Fibroblast of villous mesenchyme (primary cell): ENCODE measurements around the gene DIS3. TPM values are rescaled to one million over a fixed set of nuclear protein-coding genes. Genes with fewer than 3 reads are reported as not detected.

Source experiments
- DNase-seq: peaks from one replicate; pipeline ENCODE4 v3.0.0-alpha.2; 2010; ENCODE audit warnings: low read depth
- H3K4me3 ChIP-seq: 2 replicates; pipeline ENCODE4 v1.5.1; 2011; ENCODE audit warnings: low read depth, mild to moderate bottlenecking, low read length
- total RNA-seq: library from RNA; depleted of rRNA; stranded (reverse); fragments of >200 nt; gene quantifications from 2 replicates; pipeline ENCODE4 v1.2.3, GENCODE V29; 2012
- TF ChIP-seq, protein P1 (sequence below): IDR thresholded peaks from 2 replicates; pipeline ENCODE4 v1.5.1; 2012; ENCODE audit warnings: low read depth, mild to moderate bottlenecking, low read length; ENCODE audit not compliant: insufficient read depth

DIS3 gene
- total RNA-seq, 1 donor: 35.0 TPM

DNA sequence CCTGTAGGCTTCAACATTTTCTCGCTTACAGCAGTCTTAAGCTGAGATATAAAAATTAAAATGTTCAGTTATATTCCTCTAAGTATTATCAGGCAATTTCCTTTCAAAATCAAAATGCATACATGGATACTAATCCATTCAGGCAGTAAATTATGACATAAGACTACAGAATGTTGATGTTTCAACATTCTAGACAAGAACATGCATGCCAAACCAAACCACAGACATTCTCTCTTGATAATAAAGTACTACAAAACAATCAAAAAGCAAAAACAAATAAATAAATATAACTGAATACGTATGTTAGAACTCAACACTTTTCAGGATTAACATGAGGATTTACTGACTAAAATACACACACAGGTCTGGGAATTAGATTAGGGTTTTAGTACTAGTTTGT is 7.7 kb downstream of the DIS3 start:
- peak; percentile 64 for DNase-seq
- TF ChIP-seq, protein P1, sequence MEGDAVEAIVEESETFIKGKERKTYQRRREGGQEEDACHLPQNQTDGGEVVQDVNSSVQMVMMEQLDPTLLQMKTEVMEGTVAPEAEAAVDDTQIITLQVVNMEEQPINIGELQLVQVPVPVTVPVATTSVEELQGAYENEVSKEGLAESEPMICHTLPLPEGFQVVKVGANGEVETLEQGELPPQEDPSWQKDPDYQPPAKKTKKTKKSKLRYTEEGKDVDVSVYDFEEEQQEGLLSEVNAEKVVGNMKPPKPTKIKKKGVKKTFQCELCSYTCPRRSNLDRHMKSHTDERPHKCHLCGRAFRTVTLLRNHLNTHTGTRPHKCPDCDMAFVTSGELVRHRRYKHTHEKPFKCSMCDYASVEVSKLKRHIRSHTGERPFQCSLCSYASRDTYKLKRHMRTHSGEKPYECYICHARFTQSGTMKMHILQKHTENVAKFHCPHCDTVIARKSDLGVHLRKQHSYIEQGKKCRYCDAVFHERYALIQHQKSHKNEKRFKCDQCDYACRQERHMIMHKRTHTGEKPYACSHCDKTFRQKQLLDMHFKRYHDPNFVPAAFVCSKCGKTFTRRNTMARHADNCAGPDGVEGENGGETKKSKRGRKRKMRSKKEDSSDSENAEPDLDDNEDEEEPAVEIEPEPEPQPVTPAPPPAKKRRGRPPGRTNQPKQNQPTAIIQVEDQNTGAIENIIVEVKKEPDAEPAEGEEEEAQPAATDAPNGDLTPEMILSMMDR: no peak
- H3K4me3 ChIP-seq: no peak overlapping the region

GRCh38 chr13:72763411-72763810 is 18.3 kb downstream of the DIS3 start:
- DNase-seq: no peak
- TF ChIP-seq, protein P1: no peak
- no peak overlapping the region for H3K4me3 ChIP-seq

DNA sequence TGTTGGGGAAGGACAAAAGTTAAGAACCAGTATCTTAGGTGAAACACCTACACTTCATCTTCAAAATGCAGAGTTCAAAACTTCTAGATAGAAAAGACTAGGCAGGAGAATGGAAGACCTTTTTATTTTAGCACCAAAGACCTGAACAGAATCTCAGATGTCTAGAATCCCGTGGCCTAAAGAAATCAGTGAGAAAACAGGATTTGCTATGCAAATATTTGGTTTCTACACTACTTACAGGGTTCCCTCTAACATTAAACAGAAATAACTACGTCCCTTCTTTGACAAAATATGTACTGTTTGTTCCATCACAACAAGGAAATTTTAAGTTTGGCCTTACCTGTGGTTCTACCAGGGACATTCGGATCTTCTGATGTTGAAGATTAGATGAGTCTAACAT is 21.5 kb downstream of the DIS3 start:
- TF ChIP-seq, protein P1: no peak

GRCh38 chr13:72757792-72758535 is 23.7 kb downstream of the DIS3 start:
- no peak for DNase-seq
- H3K4me3 ChIP-seq: no peak overlapping the region
- TF ChIP-seq, protein P1: no peak

More for the DNA sequence above, 21.5 kb downstream of the DIS3 start:
- H3K4me3 ChIP-seq: no peak overlapping the region
- DNase-seq: no peak

DNA sequence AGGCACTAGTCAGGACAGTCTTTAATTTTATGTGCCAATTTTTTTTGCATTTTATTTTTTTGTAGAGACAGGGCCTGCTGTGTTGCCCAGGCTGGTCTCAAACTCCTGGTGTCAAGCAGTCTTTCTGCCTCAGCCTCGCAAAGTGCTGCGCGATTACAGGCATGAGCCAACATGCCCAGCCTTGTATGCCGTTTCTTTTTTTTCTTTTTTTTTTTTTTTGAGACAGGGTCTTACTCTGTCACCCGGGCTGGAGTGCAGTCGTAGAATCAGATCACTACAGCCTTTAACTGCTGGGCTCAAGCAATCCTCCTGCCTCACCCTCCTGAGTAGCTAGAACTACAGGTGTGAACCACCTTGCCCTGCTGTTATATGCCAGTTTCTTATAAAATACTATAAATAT is 27.6 kb downstream of the DIS3 start:
- TF ChIP-seq, protein P1: no peak
- DNase-seq: no peak
- no peak overlapping the region for H3K4me3 ChIP-seq

DNA sequence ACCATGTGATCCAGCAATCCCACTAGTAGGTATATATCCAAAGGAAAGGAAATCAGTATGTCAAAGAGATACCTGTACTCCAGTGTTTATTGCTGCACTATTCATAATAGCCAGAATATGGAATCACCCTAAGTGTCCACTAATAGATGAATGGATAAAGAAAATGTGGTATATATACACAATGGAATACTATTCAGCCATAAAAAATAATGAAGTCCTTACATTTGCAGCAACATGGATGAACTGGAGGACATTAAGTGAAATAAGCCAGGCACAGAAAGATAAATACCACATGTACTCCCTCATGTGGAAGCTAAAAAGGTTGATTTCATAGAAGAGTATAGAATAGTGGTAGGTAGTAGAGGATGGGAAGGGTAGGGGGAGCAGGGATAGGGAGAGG is 30.5 kb downstream of the DIS3 start:
- TF ChIP-seq, protein P1: no peak
- no peak overlapping the region for H3K4me3 ChIP-seq
- DNase-seq: no peak

DNA sequence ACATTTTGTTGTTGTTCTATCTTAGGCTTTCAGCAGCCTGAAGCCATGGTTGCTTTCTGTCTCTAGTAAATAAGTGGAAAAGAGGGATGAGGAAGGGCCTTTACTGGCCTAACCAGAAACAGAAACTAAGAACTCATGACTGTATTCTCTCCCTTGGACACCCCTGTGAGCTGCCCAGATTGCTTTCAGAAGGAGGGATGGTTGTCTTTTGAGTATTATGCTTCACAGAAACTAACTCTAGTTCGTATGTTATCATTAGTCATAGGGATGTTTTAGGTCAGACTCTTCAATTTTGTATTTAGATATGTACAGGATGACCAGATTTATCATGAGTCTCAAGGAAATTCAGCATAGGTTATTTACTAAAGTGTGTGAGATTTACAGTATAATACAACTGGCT is 36.4 kb downstream of the DIS3 start:
- TF ChIP-seq, protein P1: no peak
- no peak overlapping the region for H3K4me3 ChIP-seq
- peak; percentile 29 for DNase-seq
